Measurements from ENCODE around the gene MIS12.

GRCh38 chr17:5488752-5489151 lies 2.4 kb downstream of the MIS12 start:
- TF ChIP-seq PKNOX1 (IDR thresholded peaks at IDR 0.05) (no peak), CTBP1 (IDR thresholded peaks at IDR 0.05; ENCODE audit: borderline replicate concordance) (no peak), FOXA1 (IDR thresholded peaks at IDR 0.05) (no peak), HDGF (IDR thresholded peaks at IDR 0.05; ENCODE audit: borderline replicate concordance) (no peak), FOXM1 (IDR thresholded peaks at IDR 0.05; ENCODE audit: borderline replicate concordance) (no peak), TARDBP (IDR thresholded peaks at IDR 0.05) (no peak)
